T-helper 1 cell (primary cell): ENCODE data around the gene KRT84.
"Not testable (repeated sequence)": the region's sequence is repeated elsewhere in the genome, so short reads cannot be mapped to it uniquely, and the experiment has no call there.

ENCODE experiments used
- DNase-seq, 5 donors: peaks; one replicate each; pipeline ENCODE4 v3.0.0-alpha.2; 2012 to 2020

KRT84 gene

DNA sequence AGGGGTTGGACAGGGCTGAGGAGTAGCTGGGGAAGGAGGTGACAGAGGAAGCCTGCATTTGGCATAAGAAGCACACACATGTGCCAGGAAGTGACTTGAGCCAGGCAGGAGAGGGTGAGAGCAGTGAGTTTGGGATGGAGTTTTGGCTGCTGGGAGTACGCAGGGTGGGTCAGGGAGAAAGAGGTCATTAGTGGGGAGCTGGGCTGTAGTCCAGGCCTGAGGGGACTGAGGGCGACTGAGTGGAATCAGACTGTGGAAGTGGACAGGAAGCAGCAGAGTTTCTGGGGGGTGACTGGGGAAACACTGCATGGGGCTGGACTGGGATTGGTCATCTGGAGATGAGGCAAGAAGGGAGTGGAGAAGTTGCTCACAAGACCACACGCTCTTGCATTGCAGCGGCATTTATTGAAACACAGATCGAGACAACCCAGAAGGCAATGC is 25.8 kb downstream of the KRT84 start:
- no peak for DNase-seq

- no peak for DNase-seq
Measured at GRCh38 chr12:52358575-52359350, 26.7 kb downstream of the KRT84 start.

- no peak for DNase-seq
Measured at GRCh38 chr12:52356762-52357580, 28.5 kb downstream of the KRT84 start.

DNA sequence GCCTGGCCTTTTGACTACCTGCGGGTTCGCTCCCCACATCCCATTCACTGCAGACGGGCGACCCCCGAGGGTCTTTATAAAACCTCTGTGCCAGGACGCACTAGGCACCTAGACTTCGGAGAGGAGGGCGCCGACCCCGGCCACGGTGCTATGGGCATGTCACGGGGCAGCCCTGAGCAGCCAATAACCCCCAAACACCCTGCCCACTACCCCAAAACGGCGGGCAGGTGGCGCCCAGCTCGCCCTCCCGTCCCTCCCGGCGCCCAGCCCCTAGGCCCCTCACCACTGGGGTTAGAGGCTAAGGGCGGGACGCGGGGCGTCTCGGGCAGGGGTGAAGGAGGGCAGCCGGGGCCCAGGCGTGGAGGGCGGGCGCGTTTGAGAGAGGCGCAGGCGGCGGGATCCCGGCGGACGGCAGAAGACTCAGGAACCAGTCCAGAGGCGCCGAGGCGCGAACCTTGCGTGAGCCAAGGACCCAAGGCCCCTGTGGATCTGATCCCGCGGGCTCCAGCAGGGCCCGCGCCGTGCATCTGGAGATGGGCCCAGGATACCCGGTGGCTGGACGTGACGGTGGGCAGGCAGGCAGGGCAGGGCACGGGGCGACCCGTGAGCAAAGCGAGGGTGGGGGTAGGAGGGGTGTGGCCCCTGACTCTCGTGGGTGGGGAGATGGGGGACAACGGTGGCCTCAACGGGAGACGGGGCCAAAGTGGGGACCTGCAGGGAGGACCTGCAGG is 29.3 kb downstream of the KRT84 start:
- DNase-seq, result no peak

DNA sequence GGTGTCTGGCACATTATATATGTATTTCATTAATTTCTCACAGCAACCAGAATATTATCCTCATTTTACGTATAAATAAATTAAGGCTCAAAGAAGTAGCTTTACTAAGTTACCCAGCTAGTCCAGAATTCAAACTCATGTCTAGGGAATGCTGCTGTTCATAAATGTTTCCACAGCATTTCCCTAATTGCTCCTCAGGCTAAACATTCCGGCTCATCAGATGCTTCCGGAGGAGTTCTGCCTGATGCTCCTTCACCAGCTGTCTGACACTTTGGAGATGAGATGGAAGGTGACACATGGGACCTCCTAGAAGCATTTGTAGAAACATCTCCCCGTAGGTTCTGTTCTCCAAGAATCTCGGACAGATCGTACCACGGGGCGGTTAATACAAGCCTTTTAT is 30.3 kb downstream of the KRT84 start:
- no peak for DNase-seq

- DNase-seq, result no peak
Measured at GRCh38 chr12:52354200-52354599, 31.3 kb downstream of the KRT84 start.

DNA sequence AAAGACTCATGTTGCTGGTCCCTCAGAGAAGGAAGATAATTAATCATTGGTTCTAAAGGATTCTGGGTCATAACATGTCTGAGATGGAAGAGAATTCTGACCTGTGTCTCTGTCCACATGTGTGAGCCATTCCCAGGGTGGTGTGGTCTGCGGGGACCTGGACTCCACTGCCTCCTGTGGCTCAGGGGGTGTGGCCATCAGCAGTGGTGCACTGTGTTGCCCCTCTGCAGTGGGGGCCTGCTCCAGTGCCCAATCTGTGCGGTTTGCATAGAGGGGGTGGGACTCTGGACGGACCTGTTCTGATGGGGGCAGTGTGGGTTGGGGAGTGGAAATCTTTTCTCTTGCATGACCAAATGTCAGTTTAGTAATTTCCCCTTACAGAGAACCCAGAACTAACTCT is 31.7 kb downstream of the KRT84 start:
- DNase-seq, result no peak

GRCh38 chr12:52352951-52353350 is 32.5 kb downstream of the KRT84 start:
- no peak for DNase-seq

DNA sequence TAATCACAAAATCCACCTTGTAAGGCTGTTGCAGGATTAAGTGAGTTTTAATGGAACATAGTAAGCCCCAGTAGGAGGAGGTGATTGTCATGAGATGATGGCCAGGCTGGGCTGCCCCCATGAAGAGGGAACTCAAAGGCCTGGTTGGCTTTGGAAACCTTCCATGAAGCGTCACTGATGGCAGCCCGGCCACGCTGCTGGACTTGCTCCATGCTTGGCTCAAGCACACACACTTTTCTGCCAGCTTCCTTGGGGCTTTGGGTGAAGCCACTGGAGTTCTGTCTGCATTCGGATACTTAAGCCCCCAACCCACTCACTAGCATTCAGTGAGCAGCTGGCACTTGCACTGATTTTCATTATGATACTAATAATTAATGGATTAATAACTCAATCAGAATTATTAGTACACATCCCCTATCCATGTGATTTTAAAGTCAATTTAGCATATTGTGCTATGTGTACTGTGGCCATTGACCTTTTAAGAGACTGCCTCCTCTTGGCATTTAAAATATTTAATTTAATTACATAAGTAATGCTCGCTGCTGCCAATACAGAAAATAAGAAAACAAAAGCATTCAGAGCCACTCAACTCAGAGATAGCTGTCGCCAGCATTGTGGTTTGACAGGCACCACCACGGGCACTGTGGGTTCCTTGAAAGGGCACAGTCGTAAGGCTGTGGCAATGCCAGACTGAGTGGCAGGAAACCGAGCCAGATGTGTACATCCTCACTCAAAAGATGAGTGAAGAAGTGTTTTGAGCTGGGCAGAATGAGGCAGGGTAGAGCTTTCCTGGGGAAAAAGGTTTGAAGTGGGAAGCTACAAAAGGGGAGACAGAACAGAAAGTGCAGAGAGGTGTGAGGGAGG is 34.0 kb downstream of the KRT84 start:
- DNase-seq, result peak in 3 of 5 donors; percentile 34 to 58 (median 38)

DNA sequence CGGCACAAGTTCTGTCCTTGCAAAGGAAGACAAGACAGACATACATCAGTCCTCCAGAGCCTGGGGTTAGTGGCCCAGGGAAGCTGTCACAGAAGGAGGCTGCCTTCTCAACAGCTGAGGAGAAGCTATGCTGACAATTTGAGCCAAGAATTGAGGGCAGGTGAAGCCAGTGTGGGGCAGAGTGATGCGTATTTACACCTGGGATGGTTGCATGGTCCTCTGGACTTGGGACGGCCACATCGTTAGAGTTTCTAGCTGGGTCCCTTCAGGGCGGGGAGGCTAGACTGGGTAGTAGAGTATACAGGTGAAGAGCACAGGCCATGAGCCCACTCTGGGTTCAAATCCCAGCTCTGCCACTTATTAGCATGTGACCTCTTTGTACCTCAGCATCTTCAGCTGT is 34.7 kb downstream of the KRT84 start:
- DNase-seq, result no peak

- no peak for DNase-seq
Measured at GRCh38 chr12:52350021-52350620, 35.3 kb downstream of the KRT84 start.

GRCh38 chr12:52349196-52349595 is 36.3 kb downstream of the KRT84 start:
- no peak for DNase-seq

GRCh38 chr12:52347551-52348510 is 37.6 kb downstream of the KRT84 start:
- DNase-seq, result no peak

- DNase-seq, result no peak
Measured at GRCh38 chr12:52347016-52347415, 38.4 kb downstream of the KRT84 start.

DNA sequence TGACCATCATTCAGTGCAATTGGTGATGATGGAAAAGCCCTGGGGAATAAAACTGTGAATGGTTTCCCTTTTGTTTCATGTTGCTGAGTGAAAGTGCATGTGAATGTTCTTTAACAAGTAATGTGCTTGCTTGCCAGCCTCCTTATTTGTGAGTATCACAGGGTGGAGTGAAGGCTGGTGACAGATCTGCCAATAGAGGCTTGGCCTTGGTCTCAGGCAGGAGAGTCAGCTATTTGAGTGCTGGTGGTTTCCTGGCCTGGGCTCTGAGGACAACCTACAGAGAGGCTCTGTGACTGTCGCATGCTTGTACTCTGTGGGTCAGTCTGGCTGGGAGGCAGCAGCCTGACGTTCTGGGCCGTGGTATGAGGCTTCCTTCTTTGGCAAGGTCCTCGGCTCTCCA is 38.9 kb downstream of the KRT84 start:
- no peak for DNase-seq

- not testable (repeated sequence) for DNase-seq
Measured at GRCh38 chr12:52345041-52345440, 40.4 kb downstream of the KRT84 start.

DNA sequence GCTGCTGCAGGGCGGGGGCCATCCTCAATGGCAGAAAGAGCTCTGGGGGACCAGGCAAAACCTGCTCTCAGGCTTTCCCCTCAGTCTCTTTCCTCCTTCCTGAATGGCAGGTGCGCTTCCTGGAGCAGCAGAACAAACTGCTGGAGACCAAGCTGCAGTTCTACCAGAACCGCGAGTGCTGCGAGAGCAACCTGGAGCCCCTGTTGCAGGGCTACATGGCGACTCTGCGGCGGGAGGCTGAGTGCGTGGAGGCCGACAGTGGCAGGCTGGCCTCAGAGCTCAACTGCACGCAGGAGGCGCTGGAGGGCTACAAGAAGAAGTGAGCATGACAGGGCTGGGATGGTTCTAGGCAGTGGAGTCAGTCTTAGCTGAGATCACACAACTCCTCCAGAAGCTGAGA is 41.3 kb downstream of the KRT84 start:
- DNase-seq, result no peak

DNA sequence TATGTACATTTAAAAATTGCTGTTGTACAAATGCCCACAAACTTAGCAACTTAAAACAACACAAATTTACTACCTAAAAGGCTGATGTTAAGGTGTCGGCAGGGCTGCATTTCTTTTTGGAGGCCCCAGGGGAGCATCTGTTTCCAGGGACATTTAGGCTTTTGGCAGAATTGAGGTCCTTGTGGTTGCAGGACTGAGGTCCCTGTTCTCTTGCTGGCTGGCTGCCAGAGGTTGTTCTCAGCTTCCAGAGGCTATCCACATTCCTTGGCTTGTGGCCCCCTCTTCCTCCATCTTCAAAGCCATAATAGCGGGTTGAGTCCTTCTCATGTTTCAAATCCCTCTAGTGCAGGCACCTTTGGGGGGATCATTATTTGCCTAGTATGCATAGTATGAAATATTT is 41.9 kb downstream of the KRT84 start:
- no peak for DNase-seq

DNA sequence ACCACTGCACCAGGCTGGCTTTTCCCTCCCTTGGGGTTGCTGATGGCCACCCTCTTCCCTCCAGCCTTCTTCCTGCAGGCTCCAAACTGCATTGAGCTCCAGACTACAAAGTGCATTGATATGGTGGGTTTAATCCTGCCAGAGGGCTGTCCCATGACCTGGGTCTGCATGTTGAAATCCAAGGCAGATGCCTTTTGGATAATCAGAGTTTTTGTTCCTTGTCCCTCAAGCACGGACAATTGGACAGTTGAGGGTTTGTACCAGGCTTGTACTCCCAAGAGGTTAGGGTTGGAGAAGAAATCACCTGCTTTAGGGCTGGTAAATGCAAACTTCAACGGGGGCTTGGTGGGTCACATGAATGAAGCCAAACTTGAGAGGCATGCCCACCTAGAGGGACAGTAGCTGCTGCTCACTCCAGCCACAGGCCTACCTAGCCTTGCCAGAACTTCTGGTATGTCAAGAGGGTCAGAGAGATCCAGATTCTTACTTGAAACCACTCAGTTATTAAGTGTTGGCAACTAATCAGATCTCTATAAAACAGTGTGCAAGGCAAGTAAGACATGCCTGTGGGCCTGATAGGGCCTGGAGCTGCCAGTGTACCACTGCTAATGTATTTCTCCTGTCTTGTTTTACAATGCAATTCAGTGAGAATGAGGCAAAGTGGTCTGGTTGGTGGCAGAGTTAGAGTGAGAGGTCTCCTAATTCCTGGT is 42.5 kb downstream of the KRT84 start:
- DNase-seq, result no peak

DNA sequence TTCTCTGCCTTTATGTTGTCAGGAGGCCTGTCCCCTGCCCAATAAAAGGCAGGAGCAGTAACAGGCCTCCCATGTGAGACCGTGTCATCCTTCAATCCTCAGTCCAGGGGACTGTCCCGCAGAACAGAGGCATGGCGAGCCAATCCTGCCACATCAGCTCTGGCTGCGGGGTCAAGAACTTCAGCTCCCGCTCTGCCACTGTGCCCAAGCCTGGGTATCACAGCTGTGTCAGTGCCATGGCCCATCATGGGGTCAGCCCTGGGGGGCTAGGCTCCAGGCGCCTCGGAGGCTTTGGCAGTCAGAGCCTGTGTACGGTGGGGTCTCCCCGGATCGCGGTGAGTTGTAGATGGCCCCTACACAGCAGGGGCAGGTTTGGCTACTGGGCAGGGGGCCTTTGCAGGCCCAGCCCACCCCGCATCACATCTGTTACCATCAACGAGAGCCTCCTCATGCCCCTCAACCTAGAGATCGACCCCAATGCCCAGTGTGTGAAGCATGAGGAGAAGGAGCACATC is 44.3 kb downstream of the KRT84 start:
- no peak for DNase-seq
